Measurements from ENCODE around the gene PRKN.

DNA sequence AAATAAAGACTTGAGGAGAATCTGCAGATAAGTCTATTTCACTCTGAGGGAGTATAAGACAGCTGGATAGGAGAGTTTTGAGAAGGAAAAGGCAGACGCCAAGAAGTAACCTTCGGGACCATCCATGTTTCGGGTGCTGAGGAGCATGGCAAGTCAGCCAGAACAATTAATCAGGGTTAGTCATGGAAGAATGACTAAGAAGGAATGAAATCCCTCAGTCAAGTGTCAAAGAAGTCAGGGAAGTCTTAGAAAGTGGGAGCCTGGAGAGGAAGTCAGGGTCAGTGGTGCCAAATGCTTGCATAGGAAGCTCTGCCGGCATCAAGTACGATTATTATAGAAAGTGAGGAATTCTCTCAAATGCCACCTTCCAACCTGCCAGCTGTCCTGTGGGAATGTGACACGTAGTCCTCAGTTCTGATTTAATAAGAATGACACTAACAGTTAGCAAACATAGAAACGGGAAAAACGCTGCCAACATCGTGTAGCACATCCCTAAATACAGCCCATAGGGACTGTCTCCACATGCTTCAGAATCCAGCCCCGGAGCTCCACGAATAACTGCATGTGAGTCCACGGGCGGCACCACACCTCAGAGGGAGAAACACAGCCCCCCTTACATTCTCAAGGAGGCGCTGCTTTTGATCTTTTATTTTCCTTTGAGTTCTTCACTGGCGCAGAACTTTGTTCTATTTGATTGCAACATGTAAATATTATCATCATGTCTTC lies 602.7 kb downstream of the PRKN start:
- TF ChIP-seq, protein P1, sequence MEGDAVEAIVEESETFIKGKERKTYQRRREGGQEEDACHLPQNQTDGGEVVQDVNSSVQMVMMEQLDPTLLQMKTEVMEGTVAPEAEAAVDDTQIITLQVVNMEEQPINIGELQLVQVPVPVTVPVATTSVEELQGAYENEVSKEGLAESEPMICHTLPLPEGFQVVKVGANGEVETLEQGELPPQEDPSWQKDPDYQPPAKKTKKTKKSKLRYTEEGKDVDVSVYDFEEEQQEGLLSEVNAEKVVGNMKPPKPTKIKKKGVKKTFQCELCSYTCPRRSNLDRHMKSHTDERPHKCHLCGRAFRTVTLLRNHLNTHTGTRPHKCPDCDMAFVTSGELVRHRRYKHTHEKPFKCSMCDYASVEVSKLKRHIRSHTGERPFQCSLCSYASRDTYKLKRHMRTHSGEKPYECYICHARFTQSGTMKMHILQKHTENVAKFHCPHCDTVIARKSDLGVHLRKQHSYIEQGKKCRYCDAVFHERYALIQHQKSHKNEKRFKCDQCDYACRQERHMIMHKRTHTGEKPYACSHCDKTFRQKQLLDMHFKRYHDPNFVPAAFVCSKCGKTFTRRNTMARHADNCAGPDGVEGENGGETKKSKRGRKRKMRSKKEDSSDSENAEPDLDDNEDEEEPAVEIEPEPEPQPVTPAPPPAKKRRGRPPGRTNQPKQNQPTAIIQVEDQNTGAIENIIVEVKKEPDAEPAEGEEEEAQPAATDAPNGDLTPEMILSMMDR (IDR thresholded peaks at IDR 0.05): no peak
- TF ChIP-seq POLR2A (IDR thresholded peaks at IDR 0.05): no peak
